GM21717 (cell line): ENCODE measurements around the gene RYR3.

Source experiments
- ATAC-seq: cut with Tn5 transposase; IDR thresholded peaks from one replicate; pipeline ENCODE4 v1.9.1; 2021; ENCODE audit warnings: mild to moderate bottlenecking, moderate library complexity; ENCODE audit not compliant: unreplicated experiment

The RYR3 gene

DNA sequence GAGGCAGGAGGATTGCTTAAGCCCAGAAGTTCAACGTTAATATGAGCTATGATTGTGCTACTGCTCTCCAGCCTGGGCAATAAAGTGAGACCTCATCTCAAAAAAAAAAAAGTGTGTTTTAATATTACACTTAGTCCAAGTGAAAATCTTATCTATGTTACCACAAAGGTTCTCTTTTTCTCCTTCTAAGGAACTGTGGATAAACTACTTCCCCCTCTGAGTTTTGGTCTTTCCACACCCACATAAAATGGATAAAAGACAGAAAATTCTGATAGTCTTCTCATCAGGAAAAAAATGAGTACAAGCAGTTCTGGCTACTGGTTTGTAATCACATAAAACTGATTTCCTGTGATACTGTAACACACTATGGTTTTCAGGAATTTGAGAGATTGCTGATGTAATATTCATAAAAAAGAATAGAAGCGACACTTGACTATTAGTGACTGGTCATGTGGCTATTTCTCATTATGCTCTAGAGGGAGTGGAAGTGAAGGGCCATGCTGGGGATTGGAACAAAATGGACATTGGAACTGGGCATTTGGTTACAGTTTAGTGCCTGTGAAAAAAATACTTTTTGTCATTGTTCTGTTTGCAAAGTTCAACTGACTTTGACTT, 68.2 kb downstream of the RYR3 start:
- ATAC-seq: no peak

- no peak for ATAC-seq
Measured at GRCh38 chr15:33380406-33380805, 69.6 kb downstream of the RYR3 start.

DNA sequence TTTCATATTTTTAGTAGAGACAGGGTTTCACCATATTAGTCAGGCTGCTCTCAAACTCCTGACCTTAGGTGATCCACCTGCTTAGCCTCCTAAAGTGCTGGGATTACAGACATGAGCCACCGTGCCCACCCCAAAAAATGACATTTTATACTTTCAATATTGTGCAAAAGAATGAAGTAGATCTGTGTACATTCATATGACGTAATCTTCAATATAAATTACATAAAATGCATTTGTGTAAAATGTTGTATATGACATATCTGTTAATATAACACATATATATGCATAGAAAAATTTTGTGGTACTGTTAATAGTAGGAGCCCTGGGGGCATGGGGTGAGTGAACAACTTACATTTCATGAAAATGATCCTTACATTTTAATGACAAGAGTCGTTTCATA, 71.7 kb downstream of the RYR3 start:
- ATAC-seq: no peak

- ATAC-seq: no peak
Measured at GRCh38 chr15:33384307-33384706, 73.5 kb downstream of the RYR3 start.

DNA sequence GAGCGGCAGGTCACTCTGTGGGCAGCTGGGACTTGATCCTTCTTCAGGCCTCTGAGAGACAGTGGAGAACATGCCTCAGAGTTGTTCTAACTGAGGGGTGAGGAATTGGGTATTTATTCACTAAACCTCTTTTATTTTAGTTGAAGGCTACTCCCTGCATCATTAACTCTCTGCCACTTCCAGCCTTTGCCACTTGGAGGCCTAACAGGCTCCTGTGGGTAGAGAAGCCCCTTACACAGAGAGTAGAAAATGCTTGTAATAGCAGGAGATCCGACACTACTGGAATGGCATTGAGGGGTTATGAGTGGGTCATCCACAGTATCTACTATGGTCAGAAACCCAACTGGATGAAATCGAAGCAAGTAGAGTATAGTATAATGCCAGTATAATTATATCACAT, 81.7 kb downstream of the RYR3 start:
- ATAC-seq: no peak

- no peak for ATAC-seq
Measured at GRCh38 chr15:33393546-33393945, 82.8 kb downstream of the RYR3 start.

DNA sequence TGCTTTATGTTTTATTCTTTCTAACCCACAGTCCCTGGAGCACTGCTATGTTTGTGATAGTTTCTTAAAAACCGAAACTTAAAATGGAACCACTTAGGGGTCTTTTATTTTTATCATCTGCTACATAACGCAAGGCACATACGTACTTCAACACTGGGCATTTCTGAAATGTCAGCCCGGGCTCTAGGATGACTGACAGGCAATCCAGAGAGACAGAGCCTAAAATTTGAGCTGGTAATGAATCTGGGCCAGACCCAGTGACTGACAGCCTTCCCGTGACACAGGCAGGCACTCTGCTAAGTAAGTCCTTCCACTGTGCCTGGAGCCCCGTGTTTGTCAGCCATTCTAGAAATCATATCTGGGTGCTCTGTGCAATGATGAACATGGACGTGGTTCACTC, 84.6 kb downstream of the RYR3 start:
- ATAC-seq: no peak

GRCh38 chr15:33395846-33396245, 85.1 kb downstream of the RYR3 start:
- no peak for ATAC-seq

DNA sequence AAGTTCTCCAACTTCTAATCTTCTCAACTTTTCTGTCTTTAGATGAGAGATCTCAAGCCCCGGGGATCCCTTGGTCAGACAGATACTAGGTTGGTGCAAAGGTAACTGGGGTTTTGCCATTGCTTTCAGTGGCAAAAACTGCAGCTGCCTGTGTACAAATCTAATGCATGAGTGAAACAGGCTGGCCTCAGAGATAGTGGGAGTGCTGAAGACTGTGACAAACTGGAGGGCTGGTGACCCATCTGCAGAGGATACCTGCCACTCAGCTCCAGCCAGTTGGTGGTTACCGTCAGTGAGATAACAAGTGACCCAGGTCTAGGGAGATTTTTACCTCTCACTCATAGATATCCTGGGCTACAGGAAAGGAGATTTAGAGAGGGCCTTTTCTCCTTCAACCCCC, 85.7 kb downstream of the RYR3 start:
- no peak for ATAC-seq

GRCh38 chr15:33398555-33398954, 87.8 kb downstream of the RYR3 start:
- ATAC-seq: no peak

- no peak for ATAC-seq
Measured at GRCh38 chr15:33400941-33401340, 90.2 kb downstream of the RYR3 start.

- ATAC-seq: no peak
Measured at GRCh38 chr15:33402600-33402999, 91.8 kb downstream of the RYR3 start.

GRCh38 chr15:33405096-33405495, 94.3 kb downstream of the RYR3 start:
- no peak for ATAC-seq

DNA sequence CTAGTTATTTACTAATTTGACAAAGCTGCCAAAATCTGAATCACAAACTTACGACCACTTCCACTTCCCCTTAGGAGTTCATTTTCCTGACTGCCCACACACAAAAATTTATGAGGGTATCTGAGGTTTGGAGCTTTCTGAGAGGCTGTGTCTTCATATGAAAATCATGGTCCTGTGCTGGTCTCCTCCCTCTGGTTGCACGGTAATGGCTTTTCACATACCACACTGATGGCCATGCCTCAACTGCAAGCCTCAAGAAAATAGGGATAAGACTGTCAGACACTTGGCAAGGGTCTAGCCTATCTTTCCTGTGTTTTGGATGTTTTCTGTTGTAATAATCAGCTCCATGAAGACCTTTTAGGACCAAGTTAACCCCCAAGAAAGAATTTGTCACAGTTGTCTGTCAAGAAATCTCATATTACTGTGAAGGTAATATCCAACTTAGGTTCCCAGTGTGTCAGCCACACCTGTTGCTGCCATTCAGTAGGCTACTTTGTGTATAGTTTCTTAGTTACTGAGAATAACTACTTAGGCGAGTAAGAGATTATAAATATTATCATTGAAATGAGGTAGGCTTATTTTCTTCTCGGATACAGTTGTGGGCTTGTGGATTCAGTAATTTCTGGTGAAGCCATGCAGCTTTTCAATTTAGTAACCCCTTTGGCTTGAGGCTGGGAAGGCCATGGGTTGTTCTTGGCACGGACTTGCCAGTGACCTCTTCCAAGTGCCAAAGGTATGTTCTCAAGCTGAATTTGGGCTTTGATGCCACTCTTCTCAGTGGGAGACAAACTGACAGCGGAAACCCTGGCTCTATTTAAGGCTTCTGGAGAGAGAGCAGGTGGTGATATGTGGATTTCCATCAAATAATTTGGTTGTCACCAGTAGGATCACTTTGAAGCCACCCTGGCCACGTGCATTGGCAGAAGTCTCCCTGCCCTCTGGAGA, 101.1 kb downstream of the RYR3 start:
- ATAC-seq: no peak

- no peak for ATAC-seq
Measured at GRCh38 chr15:33419701-33420100, 108.9 kb downstream of the RYR3 start.

- no peak for ATAC-seq
Measured at GRCh38 chr15:33424025-33424424, 113.3 kb downstream of the RYR3 start.

DNA sequence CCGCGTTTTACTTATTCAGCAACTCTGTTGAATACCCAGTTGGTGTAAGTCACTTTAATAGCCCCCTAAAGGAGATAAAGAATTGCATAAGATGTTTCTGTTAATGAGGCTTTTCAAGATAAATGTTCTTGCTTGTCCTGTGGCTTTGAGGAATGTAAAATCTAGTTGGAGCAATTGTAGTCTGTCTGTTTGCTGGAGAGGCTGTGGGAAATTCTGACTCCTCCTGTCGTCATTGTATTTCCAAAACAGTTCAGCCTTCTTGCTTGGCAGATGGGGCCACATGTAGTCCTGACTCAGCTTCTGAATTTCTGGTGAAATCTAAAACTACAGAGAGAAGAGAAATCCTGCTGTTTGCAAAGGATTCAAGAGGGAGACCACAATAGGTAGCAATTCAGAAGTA, 114.4 kb downstream of the RYR3 start:
- ATAC-seq: no peak

DNA sequence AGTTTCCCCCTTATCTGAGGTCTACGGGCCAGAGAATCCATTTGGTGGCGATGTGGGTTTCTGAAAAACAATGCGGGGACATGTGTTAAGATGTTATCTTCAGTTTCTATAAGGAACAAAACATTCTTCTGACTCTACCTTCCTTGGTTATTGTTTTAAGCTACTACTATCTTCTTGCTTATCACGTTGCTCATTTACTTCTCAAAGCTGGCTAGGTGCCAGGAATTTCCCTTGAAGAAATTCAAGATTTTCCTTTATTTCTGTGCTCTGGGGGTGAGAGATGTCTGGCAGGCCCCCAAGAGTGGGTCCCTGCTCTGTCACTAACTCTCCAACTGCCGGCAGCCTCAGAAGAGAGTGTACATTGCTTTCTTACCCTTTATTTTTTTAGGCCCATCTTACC, 119.8 kb downstream of the RYR3 start:
- no peak for ATAC-seq

DNA sequence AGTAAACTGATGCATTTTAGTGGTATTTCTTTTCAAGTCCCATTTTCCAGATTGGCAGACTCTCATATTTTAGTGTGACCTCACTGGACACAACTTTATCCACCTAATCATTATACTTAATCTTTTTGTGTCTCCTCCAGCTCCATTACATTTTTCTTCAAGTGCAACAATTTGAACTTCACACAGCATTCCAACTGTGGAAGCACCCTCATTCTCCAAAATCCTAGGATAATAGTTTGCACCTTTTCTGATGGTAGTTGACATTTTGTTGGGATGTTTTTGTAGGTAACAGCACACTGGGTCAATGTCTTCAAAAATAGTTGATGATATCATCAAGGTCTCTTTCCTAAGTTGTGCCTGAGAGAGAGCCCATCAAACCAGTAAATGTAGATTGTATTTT, 123.1 kb downstream of the RYR3 start:
- no peak for ATAC-seq

- no peak for ATAC-seq
Measured at GRCh38 chr15:33438396-33438795, 127.6 kb downstream of the RYR3 start.

DNA sequence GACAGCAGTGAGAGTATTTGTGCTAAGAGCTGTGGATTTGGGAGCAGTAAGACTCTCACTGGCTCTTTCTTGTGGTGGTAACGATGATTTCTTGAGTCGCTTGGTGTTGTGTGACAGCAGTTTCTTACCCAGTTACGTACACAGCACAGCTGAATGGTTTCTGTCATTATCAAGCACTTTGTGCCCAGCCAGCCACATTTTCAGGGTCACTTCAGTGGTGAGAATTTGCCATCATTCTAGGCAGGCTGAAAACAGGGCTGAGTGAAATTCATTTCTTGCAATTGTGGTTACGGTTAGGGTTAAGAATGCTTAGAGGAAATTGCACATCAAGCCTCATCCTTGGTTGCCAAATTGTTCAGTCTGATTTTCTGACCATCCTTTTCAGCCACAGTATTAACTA, 130.1 kb downstream of the RYR3 start:
- no peak for ATAC-seq

DNA sequence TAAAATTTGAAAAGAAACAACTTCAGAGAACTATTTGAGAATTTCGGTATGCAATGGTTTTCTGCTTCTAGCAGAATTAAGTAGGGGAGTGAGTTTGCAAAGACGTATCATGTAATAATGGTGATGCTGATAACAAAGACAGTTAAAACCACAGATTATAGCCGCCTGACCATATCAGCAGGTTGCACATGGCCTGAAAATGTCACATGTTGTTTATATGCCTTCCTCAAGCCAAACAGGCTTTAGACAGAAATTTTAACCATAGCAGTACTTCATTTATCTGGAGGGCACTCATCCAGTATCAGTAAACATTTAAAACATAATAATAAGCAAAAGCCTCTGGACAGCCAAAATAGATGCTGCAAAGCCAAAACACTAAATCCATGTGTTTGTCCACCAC, 131.7 kb downstream of the RYR3 start:
- no peak for ATAC-seq
